DMS53 (cell line): ENCODE measurements around the gene FBXW11.
"Not testable (repeated sequence)": the region's sequence is repeated elsewhere in the genome, so short reads cannot be mapped to it uniquely, and the experiment has no call there.

Source experiments
- DNase-seq: peaks from one replicate; lab custom pipeline; 2025; lab: John Stamatoyannopoulos, UW

FBXW11 gene

GRCh38 chr5:171954721-171955120 lies 51.7 kb downstream of the FBXW11 start:
- no peak for DNase-seq

- DNase-seq: no peak
Observed at GRCh38 chr5:171953860-171954701, 52.4 kb downstream of the FBXW11 start.

GRCh38 chr5:171952021-171952420 lies 54.4 kb downstream of the FBXW11 start:
- DNase-seq: no peak

GRCh38 chr5:171951218-171951617 lies 55.2 kb downstream of the FBXW11 start:
- DNase-seq: no peak

GRCh38 chr5:171946000-171946781 lies 60.2 kb downstream of the FBXW11 start:
- DNase-seq: no peak

GRCh38 chr5:171945476-171945875 lies 61.0 kb downstream of the FBXW11 start:
- DNase-seq: no peak

- no peak for DNase-seq
Observed at GRCh38 chr5:171945066-171945465, 61.4 kb downstream of the FBXW11 start.

GRCh38 chr5:171942112-171942516 lies 64.3 kb downstream of the FBXW11 start:
- DNase-seq: not testable (repeated sequence)

GRCh38 chr5:171941675-171942074 lies 64.8 kb downstream of the FBXW11 start:
- peak; percentile 43 for DNase-seq

GRCh38 chr5:171941275-171941674 lies 65.2 kb downstream of the FBXW11 start:
- DNase-seq: not testable (repeated sequence)

GRCh38 chr5:171939951-171940350 lies 66.5 kb downstream of the FBXW11 start:
- DNase-seq: no peak

GRCh38 chr5:171938358-171938757 lies 68.1 kb downstream of the FBXW11 start:
- DNase-seq: no peak

GRCh38 chr5:171937351-171937750 lies 69.1 kb downstream of the FBXW11 start:
- DNase-seq: no peak

GRCh38 chr5:171934586-171934985 lies 71.9 kb downstream of the FBXW11 start:
- DNase-seq: no peak

GRCh38 chr5:171931163-171931562 lies 75.3 kb downstream of the FBXW11 start:
- DNase-seq: no peak

- no peak for DNase-seq
Observed at GRCh38 chr5:171927345-171927941, 79.0 kb downstream of the FBXW11 start.

GRCh38 chr5:171926311-171926710 lies 80.1 kb downstream of the FBXW11 start:
- no peak for DNase-seq

GRCh38 chr5:171924493-171925122 lies 81.8 kb downstream of the FBXW11 start:
- DNase-seq: peak; percentile 14

GRCh38 chr5:171920765-171921391 lies 85.6 kb downstream of the FBXW11 start:
- DNase-seq: no peak

GRCh38 chr5:171915700-171916099 lies 90.7 kb downstream of the FBXW11 start:
- DNase-seq: not testable (repeated sequence)

GRCh38 chr5:171914726-171915338 lies 91.6 kb downstream of the FBXW11 start:
- DNase-seq: no peak

GRCh38 chr5:171913987-171914273 lies 92.5 kb downstream of the FBXW11 start:
- DNase-seq: no peak
